ENCODE results near the gene CAPN11. TPM values are rescaled to one million over a fixed set of nuclear protein-coding genes. Genes with fewer than 3 reads are reported as not detected.

Gene CAPN11
- total and polyA plus RNA-seq, 10 of the 15 experiments (the other 5 are each of a cell fraction or from before 2014, with no cell fraction given) = 0.05 to 0.44 (median 0.31) TPM

DNA sequence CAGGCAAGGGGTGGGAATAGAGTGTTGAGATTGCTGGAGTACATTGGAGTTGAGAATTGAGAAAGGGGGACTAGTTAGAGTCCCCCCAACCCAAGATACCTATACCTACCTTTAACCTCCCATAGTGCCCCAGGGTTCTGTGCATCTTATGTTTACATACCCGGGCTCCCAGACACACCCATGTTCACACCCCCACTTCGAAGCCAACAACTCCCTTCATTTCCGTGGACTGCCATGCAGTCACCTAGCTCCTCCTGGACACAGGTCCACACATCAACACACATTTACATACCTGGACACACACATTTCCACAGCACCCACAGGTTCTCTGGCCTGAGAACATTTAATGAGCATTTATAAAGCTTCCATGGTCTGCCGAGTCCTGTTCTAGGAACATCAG lies 26.1 kb upstream of the CAPN11 start:
- FAIRE-seq (no peak), ATAC-seq (no peak), DNase-seq (ENCODE audit: low read depth, low spot score) (no peak)
- RAD21 ChIA-PET (ENCODE audit: unreplicated experiment) = no interaction called here
- Histone ChIP-seq H3K9me3 (replicated peaks; ENCODE audit: control insufficient read depth, insufficient read depth, low read length) (no peaks in the 10 kb centered on the region), H2AFZ (ENCODE audit: control insufficient read depth, low read depth, low read length) (no peak overlapping the region), H3K36me3 (ENCODE audit: control insufficient read depth in 2 of 2, insufficient read depth in 2 of 2, low read length in 1 of 2) (no peaks in the 10 kb centered on the region; a peak in 1 of 4 replicates), H3K4me2 (ENCODE audit: control insufficient read depth, insufficient read depth) (no peak overlapping the region), H3K79me2 (ENCODE audit: control insufficient read depth, insufficient read depth, low read length) (peaks cover 13% of the 10 kb centered on the region), H3K4me3 (no peak overlapping the region), H3K27me3 (replicated peaks in 1 of 2; ENCODE audit: control insufficient read depth in 2 of 2, insufficient read depth in 2 of 2, low read length in 1 of 2) (no peaks in the 10 kb centered on the region), H3K4me1 (ENCODE audit: control insufficient read depth, insufficient read depth, low read length) (peaks cover 6% of the 10 kb centered on the region; the same call in 1 of the 2 replicates), H3K27ac (ENCODE audit: control insufficient read depth, insufficient read depth) (no peak overlapping the region), H3K9ac (ENCODE audit: control insufficient read depth, insufficient read depth, low read length) (no peak overlapping the region), H4K20me1 (ENCODE audit: control insufficient read depth, insufficient read depth) (no peaks in the 10 kb centered on the region)
- in situ Hi-C loops (cut with MboI) = no loop called here
- 80% methylated on average over 4 of the region's 4 CpGs for WGBS (ENCODE audit: insufficient coverage, insufficient replicate concordance, low lambda C conversion rate, missing lambda C conversion rate)
- CTCF ChIA-PET = interaction anchor here (0.8 to 2.9 kb wide), 6 partner anchors 11 to 105 kb away, joined by 3 to 11 read pairs (median 4); no protein-coding TSS in a partner anchor
- intact Hi-C loops (cut with micrococcal nuclease; ENCODE audit: unreplicated experiment) = no loop called here
- no peak for TF ChIP-seq RAD21 (IDR thresholded peaks at IDR 0.05; ENCODE audit: insufficient read depth, low read depth, low read length)
- no peak for TF ChIP-seq LARP7 (IDR thresholded peaks at IDR 0.05)
- TF ChIP-seq CBFB (IDR thresholded peaks at IDR 0.05; ENCODE audit: low read depth) = no peak
- no peak for TF ChIP-seq RELA (IDR thresholded peaks at IDR 0.05; ENCODE audit: borderline replicate concordance, partially characterized antibody)
- TF ChIP-seq KAT2A (conservative IDR thresholded peaks at IDR 0.05; ENCODE audit: control insufficient read depth, low read depth, low read length) = no peak
- POLR2A ChIA-PET = no interaction called here
- no TSS peak for BruUV-seq (replicated peaks)
- SMC1A ChIA-PET (ENCODE audit: uncharacterized antibody, unreplicated experiment) = interaction anchor here (0.8 to 1.1 kb wide), 2 partner anchors 11 to 33 kb away, joined by 3 read pairs; no protein-coding TSS in a partner anchor

- Histone ChIP-seq H3K9ac (ENCODE audit: control insufficient read depth, insufficient read depth, low read length) (no peak overlapping the region), H3K4me1 (ENCODE audit: control insufficient read depth, insufficient read depth, low read length) (peaks cover 4% of the 10 kb centered on the region; the same call in 1 of the 2 replicates), H3K27ac (ENCODE audit: control insufficient read depth, insufficient read depth) (no peak overlapping the region), H3K9me3 (replicated peaks; ENCODE audit: control insufficient read depth, insufficient read depth, low read length) (no peaks in the 10 kb centered on the region), H3K4me3 (no peak overlapping the region), H3K36me3 (ENCODE audit: control insufficient read depth in 2 of 2, insufficient read depth in 2 of 2, low read length in 1 of 2) (no peaks in the 10 kb centered on the region; a peak in 1 of 4 replicates), H2AFZ (ENCODE audit: control insufficient read depth, low read depth, low read length) (no peak overlapping the region), H3K27me3 (replicated peaks in 1 of 2; ENCODE audit: control insufficient read depth in 2 of 2, insufficient read depth in 2 of 2, low read length in 1 of 2) (no peaks in the 10 kb centered on the region), H4K20me1 (ENCODE audit: control insufficient read depth, insufficient read depth) (no peaks in the 10 kb centered on the region), H3K79me2 (ENCODE audit: control insufficient read depth, insufficient read depth, low read length) (peaks cover 6% of the 10 kb centered on the region), H3K4me2 (ENCODE audit: control insufficient read depth, insufficient read depth) (no peak overlapping the region; the same call in 1 of the 2 replicates)
- CTCF ChIA-PET = interaction anchor here (0.7 to 2.9 kb wide), 7 partner anchors 11 to 104 kb away, joined by 3 to 11 read pairs (median 4); no protein-coding TSS in a partner anchor
- in situ Hi-C loops (cut with MboI) (no loop called here), intact Hi-C loops (cut with micrococcal nuclease; ENCODE audit: unreplicated experiment) (no loop called here)
- RAD21 ChIA-PET (ENCODE audit: unreplicated experiment) = no interaction called here
- 51% methylated on average over 9 of the region's 9 CpGs for WGBS (ENCODE audit: insufficient coverage, insufficient replicate concordance, low lambda C conversion rate, missing lambda C conversion rate)
- POLR2A ChIA-PET = interaction anchor here (0.6 kb wide), 1 partner anchor 363 kb away, joined by 3 read pairs; the partner anchor contains the start of gene VEGFA
- DNase-seq (ENCODE audit: low read depth, low spot score) (no peak), FAIRE-seq (peak; percentile 92), ATAC-seq (peak; percentile 76)
- no TSS peak for BruUV-seq (replicated peaks)
- SMC1A ChIA-PET (ENCODE audit: uncharacterized antibody, unreplicated experiment) = interaction anchor here (0.7 to 1.1 kb wide), 3 partner anchors 12 to 101 kb away, joined by 3 to 4 read pairs (median 3); no protein-coding TSS in a partner anchor
- TF ChIP-seq HCFC1 (IDR thresholded peaks at IDR 0.05; ENCODE audit: low read length) (peak; percentile 74), PML (IDR thresholded peaks at IDR 0.05; ENCODE audit: low read length) (no peak), IKZF1 (conservative IDR thresholded peaks at IDR 0.05) (peak; percentile 41; the same call in 1 of the 2 replicates), SIX5 (IDR thresholded peaks at IDR 0.05; ENCODE audit: low read depth, low read length, severe bottlenecking) (peak; percentile 74)
These were observed 25.4 kb upstream of the CAPN11 start for GRCh38 chr6:44133003-44133931.

All from GM12878 (cell line).